GM21367 (cell line): ENCODE measurements around the gene TMEM252.

Experiments
- ATAC-seq: cut with Tn5 transposase; IDR thresholded peaks from one replicate; pipeline ENCODE4 v1.9.1; 2021; ENCODE audit not compliant: unreplicated experiment

The TMEM252 gene

GRCh38 chr9:68500457-68501381 is 40.0 kb downstream of the TMEM252 start:
- no peak for ATAC-seq

- no peak for ATAC-seq
Measured at GRCh38 chr9:68498816-68499215, 41.9 kb downstream of the TMEM252 start.

- no peak for ATAC-seq
Measured at GRCh38 chr9:68497629-68498028, 43.1 kb downstream of the TMEM252 start.

- no peak for ATAC-seq
Measured at GRCh38 chr9:68496356-68496755, 44.3 kb downstream of the TMEM252 start.

- ATAC-seq = no peak
Measured at GRCh38 chr9:68495247-68495646, 45.4 kb downstream of the TMEM252 start.

GRCh38 chr9:68493958-68494577 is 46.6 kb downstream of the TMEM252 start:
- no peak for ATAC-seq

GRCh38 chr9:68493541-68493940 is 47.1 kb downstream of the TMEM252 start:
- ATAC-seq = no peak

- ATAC-seq = no peak
Measured at GRCh38 chr9:68492806-68493205, 47.9 kb downstream of the TMEM252 start.

- no peak for ATAC-seq
Measured at GRCh38 chr9:68489646-68490045, 51.0 kb downstream of the TMEM252 start.

GRCh38 chr9:68488126-68488525 is 52.6 kb downstream of the TMEM252 start:
- ATAC-seq = no peak
